Adrenal gland (tissue), 5 donors: ENCODE data around the gene SNX9.

ENCODE experiments used
- POLR2A ChIP-seq, 2 donors: fragments of 450-650 bp; IDR thresholded peaks; one replicate each; pipeline ENCODE4 v1.6.1; 2017; ENCODE audit warnings: antibody characterized with exemption in 2 of 2, mild to moderate bottlenecking in 2 of 2, moderate library complexity in 1 of 2
- TF ChIP-seq, protein P1 (sequence below), 6 experiments: fragments of 450-650 bp in 4 of 6; fragments of 200-600 bp in 2 of 6; sonication (generic) in 1 of 6; IDR thresholded peaks; 1 replicate in 5 of 6; 2 replicates in 1 of 6; pipeline versions ENCODE4 v1.5.1 to v1.8.0; 2016 to 2021; ENCODE audit warnings: antibody characterized with exemption in 6 of 6, mild to moderate bottlenecking in 2 of 6, moderate library complexity in 1 of 6
- donor health status: DM: no; HTN: no; CAD: no.

DNA sequence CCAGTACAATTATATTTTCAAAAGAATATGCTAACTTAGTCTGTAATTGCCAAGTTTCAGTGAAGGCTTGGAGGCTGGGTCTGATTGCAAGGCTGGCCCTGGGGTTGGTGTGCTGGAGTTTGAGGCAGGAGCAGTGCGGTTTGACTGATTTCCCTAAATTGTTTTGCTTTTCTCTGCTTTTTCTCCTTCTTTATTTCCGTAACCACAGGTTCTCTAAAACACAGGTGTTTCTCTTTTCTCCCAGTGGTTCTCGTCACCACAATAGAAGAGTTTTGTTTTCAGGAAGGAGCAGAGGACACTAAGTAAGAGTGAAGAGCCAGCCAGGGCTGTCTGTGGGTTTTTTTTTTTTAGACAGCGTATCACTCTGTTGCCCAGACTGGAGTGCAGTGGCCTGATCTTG is 8.2 kb upstream of the SNX9 start:
- TF ChIP-seq POLR2A (IDR thresholded peaks at IDR 0.05): no peak
- TF ChIP-seq, protein P1, sequence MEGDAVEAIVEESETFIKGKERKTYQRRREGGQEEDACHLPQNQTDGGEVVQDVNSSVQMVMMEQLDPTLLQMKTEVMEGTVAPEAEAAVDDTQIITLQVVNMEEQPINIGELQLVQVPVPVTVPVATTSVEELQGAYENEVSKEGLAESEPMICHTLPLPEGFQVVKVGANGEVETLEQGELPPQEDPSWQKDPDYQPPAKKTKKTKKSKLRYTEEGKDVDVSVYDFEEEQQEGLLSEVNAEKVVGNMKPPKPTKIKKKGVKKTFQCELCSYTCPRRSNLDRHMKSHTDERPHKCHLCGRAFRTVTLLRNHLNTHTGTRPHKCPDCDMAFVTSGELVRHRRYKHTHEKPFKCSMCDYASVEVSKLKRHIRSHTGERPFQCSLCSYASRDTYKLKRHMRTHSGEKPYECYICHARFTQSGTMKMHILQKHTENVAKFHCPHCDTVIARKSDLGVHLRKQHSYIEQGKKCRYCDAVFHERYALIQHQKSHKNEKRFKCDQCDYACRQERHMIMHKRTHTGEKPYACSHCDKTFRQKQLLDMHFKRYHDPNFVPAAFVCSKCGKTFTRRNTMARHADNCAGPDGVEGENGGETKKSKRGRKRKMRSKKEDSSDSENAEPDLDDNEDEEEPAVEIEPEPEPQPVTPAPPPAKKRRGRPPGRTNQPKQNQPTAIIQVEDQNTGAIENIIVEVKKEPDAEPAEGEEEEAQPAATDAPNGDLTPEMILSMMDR (IDR thresholded peaks at IDR 0.05): no peak
